ENCODE data around the gene CACNA2D4. TPM values are rescaled to one million over a fixed set of nuclear protein-coding genes. Genes with fewer than 3 reads are reported as not detected.
"Not testable (repeated sequence)": the region's sequence is repeated elsewhere in the genome, so short reads cannot be mapped to it uniquely, and the experiment has no call there.

The CACNA2D4 gene
- total RNA-seq, 1 donor from 2014 or later: 7.0 TPM

GRCh38 chr12:1821805-1822204 lies 96.6 kb downstream of the CACNA2D4 start:
- Histone ChIP-seq H3K36me3 (no peaks in the 10 kb centered on the region), H3K27me3 (ENCODE audit: low read depth) (peaks cover 56% of the 10 kb centered on the region), H3K9me3 (no peaks in the 10 kb centered on the region), H3K4me1 (peaks cover 6% of the 10 kb centered on the region), H3K27ac (no peak overlapping the region), H3K4me3 (no peak overlapping the region)
- DNase-seq: no peak
- TF ChIP-seq CTCF (IDR thresholded peaks at IDR 0.05): no peak
- intact Hi-C loops (cut with DNase I): no loop called here
- ATAC-seq: no peak

GRCh38 chr12:1820896-1821291 lies 97.6 kb downstream of the CACNA2D4 start:
- Histone ChIP-seq H3K9me3 (no peaks in the 10 kb centered on the region), H3K27me3 (ENCODE audit: low read depth) (peaks cover 58% of the 10 kb centered on the region), H3K4me1 (peaks cover 6% of the 10 kb centered on the region), H3K27ac (no peak overlapping the region), H3K36me3 (no peaks in the 10 kb centered on the region), H3K4me3 (no peak overlapping the region)
- no peak for TF ChIP-seq CTCF (IDR thresholded peaks at IDR 0.05)
- ATAC-seq (no peak), DNase-seq (no peak)
- intact Hi-C loops (cut with DNase I): no loop called here

GRCh38 chr12:1820191-1820895 lies 98.1 kb downstream of the CACNA2D4 start, which contains the start of gene LRTM2:
Gene LRTM2 (plus strand): TSS chr12:1820565. CDS start chr12:1828149, 7,584 bp downstream.
- DNase-seq: no peak
- no peaks in the 10 kb centered on the region for H3K9me3 ChIP-seq
- H3K36me3 ChIP-seq: no peaks in the 10 kb centered on the region
- TF ChIP-seq CTCF (IDR thresholded peaks at IDR 0.05): no peak
- H3K4me3 ChIP-seq: no peak within 1 kb of the TSS
- intact Hi-C loops (cut with DNase I): no loop called here
- no peak for ATAC-seq
- H3K27me3 ChIP-seq (ENCODE audit: low read depth): peaks cover 56% of the 10 kb centered on the region
- no peak within 1 kb of the TSS for H3K27ac ChIP-seq
- peaks cover 6% of the 10 kb centered on the region for H3K4me1 ChIP-seq

- Histone ChIP-seq H3K4me1 (peaks cover 6% of the 10 kb centered on the region), H3K4me3 (no peak overlapping the region), H3K27me3 (ENCODE audit: low read depth) (peaks cover 56% of the 10 kb centered on the region), H3K27ac (no peak overlapping the region), H3K36me3 (no peaks in the 10 kb centered on the region), H3K9me3 (no peaks in the 10 kb centered on the region)
- intact Hi-C loops (cut with DNase I): loop anchor here (10.0 kb wide), 1 partner anchor 105 kb away; no protein-coding TSS in a partner anchor
- ATAC-seq (no peak), DNase-seq (no peak)
- no peak for TF ChIP-seq CTCF (IDR thresholded peaks at IDR 0.05)
These were observed 98.9 kb downstream of the CACNA2D4 start for GRCh38 chr12:1819571-1819970.

GRCh38 chr12:1819050-1819449 lies 99.4 kb downstream of the CACNA2D4 start:
- Histone ChIP-seq H3K4me3 (no peak overlapping the region), H3K4me1 (peaks cover 6% of the 10 kb centered on the region), H3K36me3 (no peaks in the 10 kb centered on the region), H3K27me3 (ENCODE audit: low read depth) (peaks cover 56% of the 10 kb centered on the region), H3K9me3 (no peaks in the 10 kb centered on the region), H3K27ac (no peak overlapping the region)
- intact Hi-C loops (cut with DNase I): loop anchor here (10.0 kb wide), 1 partner anchor 106 kb away; no protein-coding TSS in a partner anchor
- no peak for DNase-seq
- ATAC-seq: no peak
- TF ChIP-seq CTCF (IDR thresholded peaks at IDR 0.05): no peak

GRCh38 chr12:1817928-1818327 lies 100.5 kb downstream of the CACNA2D4 start:
- Histone ChIP-seq H3K27me3 (ENCODE audit: low read depth) (peaks cover 45% of the 10 kb centered on the region), H3K4me1 (peaks cover 13% of the 10 kb centered on the region)
- not testable (repeated sequence) for H3K9me3 ChIP-seq, ATAC-seq, DNase-seq, H3K36me3 ChIP-seq, H3K4me3 ChIP-seq, H3K27ac ChIP-seq
- intact Hi-C loops (cut with DNase I): loop anchor here (10.0 kb wide), 1 partner anchor 107 kb away; no protein-coding TSS in a partner anchor
